ENCODE measurements around the gene OR6B3.
"Not testable (repeated sequence)": the region's sequence is repeated elsewhere in the genome, so short reads cannot be mapped to it uniquely, and the experiment has no call there.

Gene OR6B3

GRCh38 chr2:240053173-240054155 lies at the start of gene OR6B3:
TSS of gene OR6B3 (minus strand) at chr2:240053521.
- DNase-seq (ENCODE audit: low read depth) = no peak

DNA sequence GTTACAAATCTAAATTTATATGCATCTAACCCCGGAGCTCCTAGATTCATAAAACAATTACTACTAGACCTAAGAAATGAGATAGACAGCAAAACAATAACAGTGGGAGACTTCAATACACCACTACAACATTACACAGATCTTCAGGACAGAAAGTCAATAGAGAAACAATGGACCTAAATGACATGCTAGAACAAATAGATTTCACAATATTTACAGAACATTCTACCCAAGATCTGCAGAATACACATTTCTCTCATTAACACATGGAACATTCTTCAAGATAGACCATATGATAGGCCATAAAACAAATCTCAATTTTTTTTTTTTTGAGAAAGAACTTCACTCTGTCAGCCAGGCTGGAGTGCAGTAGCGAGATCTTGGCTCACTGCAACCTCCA lies 45.0 kb upstream of the OR6B3 start:
- DNase-seq (ENCODE audit: low read depth) = no peak

DNA sequence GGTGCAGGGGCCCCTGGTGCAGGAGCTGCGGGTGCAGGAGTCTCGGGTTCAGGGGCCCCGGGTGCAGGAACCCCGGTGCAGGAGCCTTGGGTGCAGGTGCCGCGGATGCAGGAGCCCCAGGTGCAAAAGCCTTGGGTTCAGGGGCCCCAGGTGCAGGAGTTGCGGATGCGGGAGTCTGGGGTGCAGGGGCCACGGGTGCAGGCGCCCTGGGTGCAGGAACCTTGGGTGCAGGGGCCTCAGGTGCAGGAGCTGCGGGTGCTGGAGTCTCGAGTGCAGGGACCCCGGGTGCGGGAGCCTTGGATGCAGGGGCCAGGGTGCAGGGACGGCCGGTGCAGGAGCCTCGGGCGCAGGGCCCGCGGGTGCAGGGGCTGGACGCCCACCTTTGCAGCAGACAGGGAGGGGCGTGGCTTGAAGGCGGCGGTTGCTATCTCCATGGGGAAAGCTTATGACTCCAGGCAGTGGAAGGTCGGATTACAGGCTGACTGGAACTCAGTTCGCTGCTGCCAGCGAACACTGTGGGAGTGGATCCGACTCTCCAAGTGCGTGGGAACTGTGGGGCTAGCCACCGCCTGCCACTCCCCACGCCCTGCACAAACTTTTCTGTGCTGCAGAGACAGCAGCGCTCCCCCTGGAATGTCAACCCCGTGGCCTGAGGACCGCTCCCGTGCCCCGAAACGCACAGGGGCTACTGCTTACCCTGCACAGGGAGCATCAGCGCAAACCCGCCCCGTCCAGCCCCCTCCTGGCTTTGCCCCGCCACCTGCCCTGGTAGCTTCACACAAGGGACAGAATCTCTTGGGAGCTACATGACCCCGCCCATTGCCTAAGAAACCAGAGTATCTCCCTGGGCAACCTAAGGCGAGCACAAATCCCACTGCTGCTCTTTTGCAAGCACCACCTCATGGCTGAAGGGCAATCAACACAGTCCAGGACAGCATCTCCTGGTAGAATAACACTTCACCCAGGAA lies 42.5 kb upstream of the OR6B3 start:
- DNase-seq (ENCODE audit: low read depth) = no peak

GRCh38 chr2:240089306-240089705 lies 36.0 kb upstream of the OR6B3 start:
- no peak for DNase-seq (ENCODE audit: low read depth)

GRCh38 chr2:240086563-240086962 lies 33.2 kb upstream of the OR6B3 start:
- DNase-seq (ENCODE audit: low read depth) = no peak

DNA sequence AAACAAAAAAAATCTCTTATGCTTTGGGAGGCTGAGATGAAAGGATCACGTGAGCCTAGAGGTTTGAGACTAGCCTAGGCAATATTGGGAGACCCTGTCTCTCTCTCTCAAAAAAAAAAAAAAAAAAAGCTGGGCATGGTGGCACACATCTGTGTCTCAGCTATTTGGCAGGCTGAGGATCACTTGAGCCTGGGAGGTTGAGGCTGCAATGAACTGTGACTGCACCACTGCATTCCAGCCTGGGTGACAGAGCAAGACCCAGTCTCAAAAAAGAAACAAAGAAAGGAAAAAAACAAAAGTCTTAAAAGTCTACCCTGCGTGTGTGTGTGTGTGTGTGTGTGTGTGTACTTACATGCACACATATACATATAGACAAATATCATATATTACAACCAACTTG lies 25.3 kb upstream of the OR6B3 start:
- no peak for DNase-seq (ENCODE audit: low read depth)

DNA sequence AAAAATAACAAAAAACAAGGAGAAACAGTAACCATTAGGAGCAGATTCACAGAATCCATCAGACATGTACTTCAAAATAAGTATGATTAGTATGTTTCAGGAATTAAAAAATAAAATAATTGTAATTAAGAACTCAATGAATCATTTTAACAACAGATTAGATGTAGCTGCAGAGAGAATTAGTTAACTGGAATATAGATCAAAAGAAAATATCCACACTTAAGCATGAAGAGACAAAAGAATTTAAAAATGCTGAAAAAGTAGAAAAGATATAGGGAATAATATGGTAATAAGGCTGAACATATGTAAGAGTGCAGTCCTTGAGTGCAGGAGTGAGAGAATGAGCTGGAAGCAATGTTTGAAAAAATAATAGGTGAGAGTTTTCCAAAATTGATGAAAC lies 24.1 kb upstream of the OR6B3 start:
- no peak for DNase-seq (ENCODE audit: low read depth)

DNA sequence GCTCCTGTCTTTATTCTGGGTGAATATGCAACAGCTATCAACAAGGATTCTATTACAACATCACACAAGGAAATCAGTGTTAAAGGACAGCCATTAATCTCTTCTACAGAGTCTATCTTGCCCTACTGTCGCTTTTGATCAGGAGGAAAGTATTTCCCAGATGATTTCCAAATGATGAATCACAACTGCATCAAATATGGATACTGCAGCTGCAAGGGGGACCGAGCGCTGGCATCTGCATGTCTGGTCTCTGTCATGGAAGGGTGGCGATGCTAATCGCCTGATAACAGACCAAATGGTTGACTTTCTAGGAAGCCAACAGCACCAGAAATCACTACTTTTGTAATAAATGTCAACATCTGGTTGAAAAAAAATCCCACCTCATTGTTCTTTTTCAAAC lies 21.2 kb upstream of the OR6B3 start:
- DNase-seq (ENCODE audit: low read depth) = no peak

DNA sequence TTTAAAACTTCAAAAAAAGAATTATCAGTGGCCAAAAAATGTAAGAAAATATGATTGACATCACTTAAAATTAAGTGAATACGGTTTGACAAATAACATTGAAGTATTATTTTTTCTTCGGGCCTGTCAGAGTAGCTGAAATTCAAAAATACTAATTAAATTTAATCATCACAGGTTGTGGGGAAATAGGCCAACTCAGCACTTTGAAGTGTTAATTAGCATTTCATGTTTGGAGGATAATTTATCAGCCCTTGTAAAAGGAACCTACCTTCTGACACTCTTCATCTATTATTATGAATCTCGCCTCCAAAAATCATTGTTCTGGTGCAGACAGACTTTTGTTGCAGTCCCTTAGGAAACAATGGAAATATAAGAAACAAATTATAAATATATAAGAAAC lies 17.6 kb upstream of the OR6B3 start:
- no peak for DNase-seq (ENCODE audit: low read depth)

DNA sequence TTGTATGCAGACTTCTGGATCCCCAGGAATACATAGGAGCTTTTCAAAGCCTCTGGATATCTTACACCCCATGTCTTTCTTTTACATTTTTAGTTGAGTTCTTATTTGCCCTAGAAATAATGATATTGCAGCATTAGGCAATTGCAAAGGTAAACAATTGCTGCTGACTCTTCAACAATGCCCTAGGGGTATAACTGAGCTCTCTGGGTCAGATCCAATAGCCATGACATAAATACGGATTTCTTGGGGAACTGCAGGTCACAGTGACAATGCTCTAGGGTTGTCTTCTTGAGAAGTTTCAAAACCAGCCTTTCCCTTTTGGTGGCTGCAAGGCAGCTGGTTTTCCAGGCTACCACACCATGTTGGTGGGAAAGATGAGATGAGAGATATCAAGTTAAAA lies 16.5 kb upstream of the OR6B3 start:
- no peak for DNase-seq (ENCODE audit: low read depth)

GRCh38 chr2:240068193-240068592 lies 14.9 kb upstream of the OR6B3 start:
- DNase-seq (ENCODE audit: low read depth) = no peak

DNA sequence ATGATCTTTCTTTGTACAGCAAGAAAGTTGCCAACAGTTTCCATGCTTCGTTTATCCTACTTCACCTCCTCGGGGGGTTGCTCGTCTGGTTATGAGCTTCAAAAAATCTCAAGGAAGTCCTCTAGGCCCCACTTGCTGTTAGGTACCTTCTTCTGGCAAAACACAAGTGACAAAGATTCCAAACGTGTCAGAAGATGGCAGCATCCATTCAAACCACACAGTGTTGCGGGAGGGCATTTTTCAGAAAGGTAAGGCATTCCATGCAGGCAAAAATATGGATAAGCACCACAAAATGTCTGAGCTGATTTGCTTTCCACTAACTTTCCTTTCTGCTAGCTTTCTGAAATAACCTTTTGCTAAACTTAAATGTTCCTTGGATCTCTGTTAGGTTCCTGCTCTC lies 13.2 kb upstream of the OR6B3 start:
- no peak for DNase-seq (ENCODE audit: low read depth)

- DNase-seq (ENCODE audit: low read depth) = no peak
Observed at GRCh38 chr2:240064898-240065297, 11.6 kb upstream of the OR6B3 start.

DNA sequence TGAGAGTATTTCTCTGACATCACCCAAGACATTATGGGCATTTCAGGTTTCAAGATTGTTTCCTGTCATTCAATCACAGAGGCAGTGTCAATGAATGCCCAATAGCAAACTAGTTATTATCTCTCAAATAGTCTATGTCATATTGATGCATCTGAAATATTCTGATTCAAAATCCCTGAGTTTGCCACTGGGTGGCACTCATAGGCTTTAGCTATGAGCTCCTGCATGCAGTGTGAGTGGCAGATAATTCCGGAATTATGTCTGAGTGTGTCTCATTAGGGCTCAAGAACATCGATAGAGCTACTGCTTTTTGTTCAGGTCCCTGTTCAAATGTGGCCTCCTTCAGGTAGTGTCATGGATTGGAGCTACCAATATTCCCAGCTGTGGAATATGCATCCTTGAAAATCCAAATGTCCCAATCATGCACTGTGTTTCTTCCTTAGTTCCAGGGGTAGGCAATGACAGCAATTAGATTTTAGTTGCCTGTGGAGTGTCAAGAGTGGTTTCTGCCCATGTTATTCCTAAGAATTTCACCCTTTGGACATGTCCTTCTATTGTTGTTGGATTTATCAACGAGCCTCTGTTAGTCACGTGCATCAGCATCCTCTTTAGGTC lies 7.8 kb upstream of the OR6B3 start:
- no peak for DNase-seq (ENCODE audit: low read depth)

DNA sequence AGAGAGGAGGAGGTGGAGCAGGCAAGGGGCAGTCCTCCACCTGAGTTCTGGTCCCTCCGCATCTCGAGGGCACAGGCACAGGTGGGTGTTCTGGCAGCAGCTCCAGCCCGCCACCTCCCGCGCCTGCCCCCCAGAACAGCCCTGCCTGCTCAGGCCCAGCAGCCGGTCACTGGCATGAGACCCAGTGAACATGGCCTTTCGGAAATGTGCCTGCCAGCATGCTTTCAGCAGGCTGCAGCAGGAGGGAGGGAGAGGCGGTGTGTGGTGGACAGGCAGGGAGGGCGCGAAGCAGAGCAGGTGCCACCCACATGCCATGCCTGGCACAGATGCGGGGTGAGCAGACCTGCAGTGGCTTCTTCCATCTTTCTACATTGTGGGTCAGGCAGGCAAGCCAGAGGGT lies 3.4 kb upstream of the OR6B3 start:
- DNase-seq (ENCODE audit: low read depth) = no peak

DNA sequence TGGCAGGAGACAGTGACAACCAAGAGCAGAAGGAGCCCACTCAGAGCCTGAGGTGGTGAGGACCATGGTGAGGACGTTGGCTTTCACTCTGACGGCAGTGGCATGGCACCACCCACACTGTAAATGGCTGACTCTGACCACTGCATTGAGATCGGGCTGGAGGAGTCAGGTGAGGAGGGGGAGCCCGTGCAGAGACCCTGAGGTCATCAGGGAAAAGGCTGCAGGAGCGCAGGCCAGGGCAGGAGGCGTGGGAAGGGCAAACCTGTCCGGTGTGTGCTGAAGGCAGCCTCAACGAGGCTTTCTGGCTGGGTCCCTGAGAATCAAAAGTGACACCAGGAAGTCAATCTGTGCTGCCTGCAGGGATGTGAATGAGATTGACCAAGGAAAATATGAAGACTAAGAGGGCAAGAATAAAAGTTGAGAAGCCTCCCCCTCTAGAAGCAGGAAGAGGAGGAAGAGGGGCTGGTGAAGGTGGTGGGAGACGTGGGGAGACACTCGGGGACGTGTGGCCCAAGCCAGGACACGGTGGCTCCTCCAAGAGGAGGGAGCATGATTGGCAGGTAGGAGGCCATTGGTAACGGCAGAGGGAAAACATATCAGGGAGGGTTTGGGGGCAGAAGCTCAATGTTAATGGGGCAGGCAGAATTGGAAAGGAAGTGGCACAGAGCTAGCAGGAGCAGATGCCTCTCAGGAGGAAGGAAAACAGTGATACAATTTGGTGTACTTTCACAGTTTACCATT lies 2.0 kb upstream of the OR6B3 start:
- DNase-seq (ENCODE audit: low read depth) = no peak

DNA sequence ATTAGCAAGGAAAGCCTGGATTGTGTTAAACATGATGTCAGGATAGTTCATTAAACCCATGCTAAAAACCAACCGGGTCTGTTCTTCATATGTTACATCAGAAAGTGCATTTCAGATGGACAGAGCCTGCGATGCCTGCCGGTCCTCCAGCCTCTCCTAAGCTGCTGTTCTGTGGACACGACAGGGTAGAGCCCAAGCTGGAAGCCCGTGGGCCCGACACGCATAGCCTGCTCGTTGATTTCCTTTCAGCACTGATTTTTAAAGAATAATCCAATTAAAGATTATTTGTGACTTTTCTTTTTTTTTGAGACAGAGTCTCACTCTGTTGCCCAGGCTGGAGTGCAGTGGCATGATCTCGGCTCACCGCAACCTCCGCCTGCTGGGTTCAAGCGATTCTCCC lies 797 bp downstream of the OR6B3 start:
- no peak for DNase-seq (ENCODE audit: low read depth)

GRCh38 chr2:240051697-240052096 lies 1.6 kb downstream of the OR6B3 start:
- no peak for DNase-seq (ENCODE audit: low read depth)

- DNase-seq (ENCODE audit: low read depth) = no peak
Observed at GRCh38 chr2:240050278-240050677, 3.0 kb downstream of the OR6B3 start.

GRCh38 chr2:240048237-240048636 lies 5.1 kb downstream of the OR6B3 start:
- no peak for DNase-seq (ENCODE audit: low read depth)

DNA sequence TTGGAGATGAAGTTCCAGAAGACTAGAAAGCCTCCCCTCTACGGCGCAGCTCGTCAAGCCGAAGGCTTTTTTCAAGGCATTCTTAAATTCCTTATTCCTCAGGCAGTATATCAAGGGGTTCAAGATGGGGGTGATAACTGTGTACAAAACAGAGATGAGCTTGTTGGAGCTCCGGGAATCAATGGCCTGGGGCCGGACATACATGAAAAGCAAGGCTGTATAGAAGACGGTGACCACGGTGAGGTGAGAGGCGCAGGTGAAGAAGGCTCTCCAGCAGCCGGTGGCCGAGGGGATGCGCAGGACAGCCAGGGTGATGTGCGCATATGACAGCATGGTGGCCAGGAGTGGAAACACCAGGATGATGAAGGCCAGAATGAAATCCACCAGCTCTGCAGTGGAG lies 8.2 kb downstream of the OR6B3 start:
- no peak for DNase-seq (ENCODE audit: low read depth)

- DNase-seq (ENCODE audit: low read depth) = not testable (repeated sequence)
Observed at GRCh38 chr2:240044096-240044495, 9.2 kb downstream of the OR6B3 start.
